Endothelial cell of hepatic sinusoid (primary cell): ENCODE data around the gene KCNQ1.

ENCODE experiments used
- in situ Hi-C: cut with HindIII; loops from 2 replicates; pipeline ENCODE4 v1.10.0; 2017; ENCODE audit warnings: low sequenced_read_pairs

Gene KCNQ1

DNA sequence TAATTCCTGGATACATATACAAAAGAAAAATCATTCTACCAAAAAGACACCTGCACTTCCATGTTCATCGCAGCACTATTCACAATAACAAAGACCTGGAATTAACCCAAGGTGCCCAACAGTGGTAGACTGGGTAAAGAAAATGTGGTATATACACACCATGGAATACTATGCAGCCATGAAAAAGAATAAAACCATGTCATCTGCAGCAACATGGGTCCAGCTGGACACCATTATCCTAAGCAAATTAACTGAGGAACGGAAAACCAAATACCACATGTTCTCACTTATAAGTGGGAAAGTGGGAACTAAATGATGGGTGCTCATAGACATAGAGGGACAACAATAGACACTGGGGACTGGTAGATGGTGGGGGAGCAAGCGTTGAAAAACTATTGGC lies 5.0 kb upstream of the KCNQ1 start:
- in situ Hi-C loops = loop anchor here (5.0 to 10.0 kb wide), 3 partner anchors 65 to 255 kb away; no protein-coding TSS in a partner anchor

DNA sequence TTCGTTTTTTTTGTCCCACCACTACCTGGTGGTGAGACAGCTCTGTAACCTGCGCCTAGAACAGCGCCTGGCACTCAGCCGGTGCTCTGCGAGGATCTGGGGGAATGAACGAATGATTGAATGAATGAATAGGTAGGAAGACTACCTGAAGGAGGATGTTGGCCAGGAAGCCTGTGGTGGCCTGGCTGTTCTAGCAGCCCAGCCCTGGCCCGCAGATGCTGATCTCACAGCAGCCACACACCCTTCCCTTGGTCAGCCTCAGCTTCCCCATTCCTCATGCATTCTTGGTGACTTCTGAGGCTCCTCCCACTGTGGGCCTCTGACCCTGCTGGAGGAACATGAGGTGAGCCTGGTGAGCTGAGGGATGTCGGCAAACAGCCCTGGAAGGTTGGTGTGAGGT lies 4.2 kb upstream of the KCNQ1 start:
- in situ Hi-C loops = no loop called here

- in situ Hi-C loops = no loop called here
Observed at GRCh38 chr11:2441171-2441570, 3.6 kb upstream of the KCNQ1 start.

DNA sequence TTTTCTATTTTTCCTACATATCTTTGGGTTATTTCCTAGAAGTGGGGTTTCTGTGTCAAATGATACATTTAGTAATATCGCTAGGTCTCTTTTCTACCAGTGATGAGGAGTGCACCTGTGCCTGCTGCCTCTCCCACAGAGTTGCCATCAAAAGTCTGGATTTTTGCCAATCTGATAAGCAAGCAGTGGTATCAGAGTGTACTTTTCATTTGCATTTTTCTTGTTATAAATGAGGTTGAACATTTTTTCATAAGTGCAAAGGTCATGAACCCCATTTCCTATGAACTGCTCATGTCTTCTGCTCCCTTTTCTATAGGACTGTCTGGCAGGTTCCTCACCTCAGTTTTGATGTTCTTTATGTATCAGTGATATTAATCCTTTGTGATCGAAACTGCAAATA lies 2.2 kb upstream of the KCNQ1 start:
- in situ Hi-C loops = no loop called here

DNA sequence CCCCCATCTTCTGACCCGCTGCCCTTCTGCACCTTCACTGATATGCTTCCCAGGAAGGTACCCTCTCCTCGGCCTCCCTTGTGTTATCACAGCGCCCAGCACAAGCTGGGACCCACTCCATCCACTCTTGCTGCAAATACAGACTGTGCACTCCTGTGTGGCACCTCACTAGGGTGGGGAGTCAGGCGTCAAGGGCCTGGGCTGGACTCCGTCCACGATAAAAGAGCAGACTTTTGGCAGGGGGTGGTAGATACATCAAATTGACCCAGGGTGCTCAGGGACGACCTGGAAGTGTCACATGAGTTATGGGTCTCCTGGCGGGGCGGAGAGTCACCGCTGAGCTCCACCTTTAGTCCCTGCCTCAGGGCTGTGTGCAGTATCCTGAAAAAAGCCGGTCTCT lies 1.4 kb upstream of the KCNQ1 start:
- in situ Hi-C loops = no loop called here

- in situ Hi-C loops = no loop called here
Observed at GRCh38 chr11:2443881-2444820, 657 bp upstream of the KCNQ1 start, which contains the start of gene TRPM5. Gene TRPM5 (minus strand): TSS chr11:2444514. CDS start chr11:2423036, 21,478 bp downstream.

DNA sequence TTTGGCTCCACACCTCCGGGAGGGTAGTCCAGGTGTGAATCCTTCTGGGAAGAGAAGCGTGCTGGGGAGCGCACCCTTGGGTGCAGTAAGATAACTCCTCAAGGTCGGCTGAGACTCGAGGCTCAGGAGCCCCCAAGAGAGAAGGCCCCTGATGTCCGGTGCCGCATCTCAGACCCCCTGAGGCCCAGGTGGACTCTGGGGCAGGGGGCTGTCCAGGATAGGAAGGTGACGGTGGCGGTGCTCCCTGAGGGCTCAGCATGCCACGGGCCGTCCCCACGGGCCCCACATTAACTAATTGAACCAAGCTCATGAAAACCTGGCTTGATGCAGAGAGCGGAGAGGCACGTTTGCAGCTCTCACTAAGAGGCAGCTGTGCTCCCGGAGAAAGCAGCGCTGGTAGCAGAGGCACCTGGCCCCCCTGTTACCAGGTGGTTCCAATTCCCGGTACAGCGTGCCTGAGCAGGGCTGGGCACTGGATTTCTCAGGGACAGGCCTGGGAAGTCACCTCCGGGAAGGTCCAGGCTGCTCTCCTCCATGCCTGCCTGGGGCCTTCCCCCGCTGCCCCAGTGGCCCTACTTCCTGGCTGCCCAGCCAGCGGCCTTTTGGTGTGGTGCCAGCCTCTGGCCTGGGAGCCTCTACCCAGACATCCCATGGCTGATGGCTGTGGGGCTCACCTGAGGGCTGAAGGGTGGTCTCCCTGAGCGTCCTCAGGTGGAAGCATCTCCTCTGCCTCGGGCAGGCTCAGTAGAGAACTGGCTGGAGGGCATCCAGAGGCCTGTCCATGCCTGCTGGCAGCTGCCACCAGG lies 1.1 kb downstream of the KCNQ1 start:
- in situ Hi-C loops = no loop called here

GRCh38 chr11:2446590-2447252 lies 1.9 kb downstream of the KCNQ1 start:
- in situ Hi-C loops = no loop called here

GRCh38 chr11:2447253-2447950 lies 2.6 kb downstream of the KCNQ1 start:
- in situ Hi-C loops = no loop called here

- in situ Hi-C loops = no loop called here
Observed at GRCh38 chr11:2447951-2448650, 3.3 kb downstream of the KCNQ1 start.

DNA sequence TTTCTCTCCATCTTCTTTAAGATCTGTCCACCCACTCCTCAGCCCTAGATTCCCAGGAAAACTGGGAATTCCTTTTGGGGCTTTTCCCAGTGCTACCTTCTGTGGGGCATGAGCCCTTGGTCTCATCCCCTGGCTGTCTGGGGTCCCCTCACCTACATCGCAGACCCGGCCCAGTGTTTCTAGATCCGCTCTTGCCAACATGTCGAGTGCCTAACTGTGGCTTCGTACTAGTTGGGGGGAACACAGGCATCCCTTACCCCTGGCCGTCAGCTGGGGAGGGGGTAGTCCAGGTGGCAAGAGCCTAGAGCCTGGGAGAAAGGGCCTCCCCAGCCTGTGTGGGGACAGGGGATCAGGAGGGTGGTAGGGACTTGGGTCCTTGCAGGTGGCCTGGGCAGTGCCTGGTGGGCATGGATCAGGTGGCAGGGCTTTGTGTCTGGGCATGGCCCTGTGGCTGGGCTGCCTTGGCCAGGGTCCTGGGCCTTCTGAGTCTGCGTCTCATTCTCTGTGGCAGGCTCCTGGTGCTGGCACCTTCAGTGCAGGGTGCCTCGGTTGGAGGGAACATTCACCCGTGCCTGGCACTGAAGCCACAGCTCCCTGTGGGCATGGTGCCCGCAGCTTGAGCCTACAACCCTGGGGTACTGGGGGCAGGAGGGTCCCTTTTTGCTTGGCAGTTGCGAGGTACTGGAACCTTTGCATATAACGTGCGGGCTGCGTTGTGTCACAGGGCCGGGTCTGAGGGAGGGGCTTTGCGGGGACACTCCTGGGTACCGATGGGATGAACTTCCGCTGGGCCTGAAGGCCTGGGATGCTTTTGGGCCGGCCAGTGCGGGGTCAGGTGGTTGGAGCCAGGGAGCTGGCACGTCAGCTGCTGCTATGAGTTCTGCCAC lies 4.1 kb downstream of the KCNQ1 start:
- in situ Hi-C loops = no loop called here

DNA sequence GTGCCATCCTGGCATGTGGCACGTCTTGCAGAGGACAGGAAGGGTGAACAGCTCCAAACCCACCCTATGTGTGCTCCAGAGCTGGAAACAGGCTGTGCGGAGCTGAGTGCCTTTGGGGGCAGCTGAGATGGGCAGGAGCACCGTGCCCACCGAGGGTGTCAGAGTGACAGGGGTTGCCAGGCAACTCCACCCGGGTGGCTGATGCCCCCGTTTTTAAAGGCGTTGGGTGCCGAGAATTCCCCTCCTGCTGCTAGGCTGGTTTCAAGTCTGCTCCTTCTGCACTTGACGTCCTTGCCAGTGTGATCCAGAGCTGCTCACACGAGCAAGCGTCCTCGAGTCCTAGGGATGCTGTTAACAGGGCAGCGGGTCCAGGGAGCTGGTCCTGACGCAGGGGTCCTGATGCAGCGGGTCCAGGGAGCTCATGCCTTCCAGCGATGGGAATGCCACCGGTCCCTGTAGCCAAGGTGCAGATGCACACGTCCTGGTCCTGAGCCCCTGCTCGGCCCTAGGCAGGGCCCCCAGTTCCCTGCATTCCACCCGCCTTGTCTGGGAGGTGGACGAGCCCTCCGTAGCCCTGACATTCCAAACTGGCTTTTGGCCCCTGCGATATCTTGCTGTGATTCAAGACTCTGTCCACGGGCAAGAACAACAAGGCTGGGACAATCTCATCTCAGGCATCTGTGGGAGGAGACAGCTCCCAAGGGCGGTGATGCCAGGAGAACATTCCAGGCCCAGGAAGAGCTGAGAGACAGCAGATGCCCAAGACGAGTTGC lies 4.9 kb downstream of the KCNQ1 start:
- in situ Hi-C loops = no loop called here

- in situ Hi-C loops = no loop called here
Observed at GRCh38 chr11:2450321-2451041, 5.7 kb downstream of the KCNQ1 start.

- in situ Hi-C loops = no loop called here
Observed at GRCh38 chr11:2451336-2451735, 6.5 kb downstream of the KCNQ1 start.

DNA sequence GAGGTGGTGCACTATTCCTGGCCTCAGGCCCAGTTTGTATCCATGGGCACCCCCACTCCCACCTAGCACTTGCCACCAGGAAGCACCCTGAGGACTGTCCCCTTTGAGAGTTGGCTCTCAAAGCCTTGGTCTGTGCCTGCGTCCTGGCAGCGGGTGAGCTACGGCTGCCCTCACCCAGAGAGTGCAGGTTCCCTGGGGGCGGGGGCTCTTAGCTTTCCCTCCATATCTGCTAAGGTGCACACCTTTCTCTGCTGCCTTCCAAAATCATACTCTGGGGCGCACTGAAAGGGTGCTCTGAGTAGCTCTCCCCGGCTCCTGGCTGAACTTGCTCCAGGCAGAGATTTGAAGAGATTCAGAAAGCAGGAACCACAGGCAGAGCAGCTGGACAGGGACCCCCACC lies 7.1 kb downstream of the KCNQ1 start:
- in situ Hi-C loops = no loop called here

DNA sequence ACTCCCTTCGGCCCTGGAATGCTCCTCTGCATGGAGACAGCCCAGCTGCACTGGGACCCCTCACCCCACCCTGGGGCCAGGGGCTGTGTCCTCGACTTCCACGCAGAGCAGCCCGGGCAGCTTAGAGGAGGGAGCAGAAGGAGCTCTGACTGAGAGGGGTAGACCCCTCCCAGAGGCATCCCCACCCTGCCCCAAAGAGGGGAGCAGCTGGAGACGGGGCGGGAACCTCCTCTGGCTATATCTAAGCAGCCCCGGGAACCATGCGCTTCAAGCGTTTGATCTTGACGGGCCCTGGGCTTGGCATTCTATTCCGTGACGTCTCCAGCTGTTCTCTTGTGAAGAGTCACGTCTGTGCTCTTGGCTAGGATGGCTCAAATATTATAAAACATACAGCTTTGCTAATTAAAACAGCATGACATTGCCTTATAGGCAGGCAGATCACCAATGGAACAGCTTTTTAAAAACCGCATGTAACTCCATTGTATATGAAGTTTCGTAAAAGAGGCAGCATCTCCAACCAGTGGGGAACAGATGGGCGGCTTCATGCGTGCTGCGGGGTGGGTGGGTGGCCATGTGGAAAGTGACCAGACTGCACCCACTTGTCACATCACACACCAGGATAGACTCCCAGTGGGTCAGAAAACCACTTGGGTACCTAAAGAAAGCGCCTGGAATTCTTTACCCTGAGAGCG lies 7.7 kb downstream of the KCNQ1 start:
- in situ Hi-C loops = no loop called here

GRCh38 chr11:2453436-2453835 lies 8.6 kb downstream of the KCNQ1 start:
- in situ Hi-C loops = no loop called here
